CD14-positive monocyte (primary cell): ENCODE results near the gene EIF2S1. TPM values are rescaled to one million over a fixed set of nuclear protein-coding genes. Genes with fewer than 3 reads are reported as not detected.

Experiments used
- DNase-seq, 3 donors: peaks; one replicate each; pipeline ENCODE4 v3.0.0-alpha.2; 2011 to 2022
- H2AFZ ChIP-seq: 2 replicates; pipeline ENCODE4 v1.6.0; 2012; ENCODE audit warnings: mild to moderate bottlenecking, low read depth, low read length, inconsistent platforms; ENCODE audit not compliant: insufficient read depth, poor library complexity, severe bottlenecking
- H3K27ac ChIP-seq, 2 donors: 1 replicate in 1 of 2; 2 replicates in 1 of 2; pipeline ENCODE4 v1.5.1; 2012 to 2013; ENCODE audit warnings: low read length in 2 of 2, control low read depth in 1 of 2, inconsistent platforms in 1 of 2, low read depth in 1 of 2, mild to moderate bottlenecking in 1 of 2
- H3K27me3 ChIP-seq, 2 donors: one replicate each; pipeline versions ENCODE4 v1.6.0 to v1.6.1; 2011 to 2013; ENCODE audit warnings: low read length in 2 of 2; ENCODE audit not compliant: control insufficient read depth in 2 of 2, insufficient read depth in 2 of 2
- H3K36me3 ChIP-seq, 2 donors: replicated peaks in 1 of 2; 1 replicate in 1 of 2; 2 replicates in 1 of 2; pipeline versions ENCODE4 v1.5.1 to v1.6.1; 2012 to 2013; ENCODE audit warnings: low read length in 2 of 2, control low read depth in 1 of 2, inconsistent platforms in 1 of 2, mild to moderate bottlenecking in 1 of 2; ENCODE audit not compliant: insufficient read depth in 2 of 2, control insufficient read depth in 1 of 2
- H3K4me1 ChIP-seq, 2 donors: 1 replicate in 1 of 2; 2 replicates in 1 of 2; pipeline versions ENCODE4 v1.5.1 to v1.6.1; 2012 to 2013; ENCODE audit warnings: low read length in 2 of 2, control low read depth in 1 of 2, inconsistent platforms in 1 of 2, mild to moderate bottlenecking in 1 of 2, moderate library complexity in 1 of 2; ENCODE audit not compliant: insufficient read depth in 2 of 2, control insufficient read depth in 1 of 2
- H3K4me2 ChIP-seq: replicated peaks from 2 replicates; pipeline ENCODE3; 2012; ENCODE audit warnings: low read length, moderate library complexity, mild to moderate bottlenecking; ENCODE audit not compliant: poor library complexity, severe bottlenecking; ENCODE audit errors: extremely low read depth
- H3K4me3 ChIP-seq, 3 experiments: fragments of 200-600 bp in 1 of 3; sonication (generic) in 1 of 3; replicated peaks in 1 of 3; 1 replicate in 2 of 3; 2 replicates in 1 of 3; pipeline ENCODE4 v1.5.1; 2011 to 2013; ENCODE audit warnings: low read length in 3 of 3, mild to moderate bottlenecking in 3 of 3, control low read depth in 2 of 3, low read depth in 2 of 3, inconsistent platforms in 1 of 3, moderate library complexity in 1 of 3
- H3K79me2 ChIP-seq: 2 replicates; pipeline ENCODE4 v1.6.0; 2012; ENCODE audit warnings: mild to moderate bottlenecking, control low read depth, inconsistent platforms, low read length, moderate library complexity; ENCODE audit not compliant: insufficient read depth
- H3K9ac ChIP-seq: 2 replicates; pipeline ENCODE4 v1.6.0; 2017; ENCODE audit warnings: low read length, mild to moderate bottlenecking; ENCODE audit not compliant: insufficient read depth, poor library complexity, severe bottlenecking
- H3K9me3 ChIP-seq, 2 donors: replicated peaks in 1 of 2; 1 replicate in 1 of 2; 2 replicates in 1 of 2; pipeline versions ENCODE4 v1.5.1 to v1.6.1; 2012 to 2013; ENCODE audit warnings: low read length in 2 of 2, control low read depth in 1 of 2; ENCODE audit not compliant: control insufficient read depth in 1 of 2, insufficient read depth in 1 of 2
- H4K20me1 ChIP-seq: 2 replicates; pipeline ENCODE4 v1.6.0; 2012; ENCODE audit warnings: mild to moderate bottlenecking, low read length, control low read depth, moderate library complexity; ENCODE audit not compliant: insufficient read depth
- H3K27ac Mint-ChIP-seq, 7 donors: one replicate each; pipeline ENCODE4 v1.8.0; 2020; ENCODE audit warnings: mild to moderate bottlenecking in 7 of 7, mixed read lengths in 7 of 7, moderate library complexity in 6 of 7, inconsistent platforms in 2 of 7
- H3K27me3 Mint-ChIP-seq, 3 donors: one replicate each; pipeline ENCODE4 v1.8.0; 2021 to 2022; ENCODE audit warnings: low read depth in 3 of 3, mild to moderate bottlenecking in 3 of 3, mixed read lengths in 3 of 3, moderate library complexity in 3 of 3, inconsistent platforms in 1 of 3
- H3K36me3 Mint-ChIP-seq, 2 donors: one replicate each; pipeline ENCODE4 v1.8.0; 2020; ENCODE audit warnings: mixed read lengths in 2 of 2, inconsistent platforms in 1 of 2, mild to moderate bottlenecking in 1 of 2
- H3K4me1 Mint-ChIP-seq: one replicate; pipeline ENCODE4 v1.8.0; 2020; ENCODE audit warnings: mild to moderate bottlenecking, mixed read lengths
- H3K4me3 Mint-ChIP-seq, 2 donors: one replicate each; pipeline ENCODE4 v1.8.0; 2020; ENCODE audit warnings: mild to moderate bottlenecking in 2 of 2, mixed read lengths in 2 of 2, moderate library complexity in 1 of 2
- H3K9me3 Mint-ChIP-seq, 7 donors: one replicate each; pipeline ENCODE4 v1.8.0; 2020 to 2022; ENCODE audit warnings: mixed read lengths in 7 of 7, mild to moderate bottlenecking in 6 of 7, moderate library complexity in 6 of 7, inconsistent platforms in 2 of 7
- WGBS: methylation state at CpG from one replicate; pipeline ENCODE4 v1.1.5; 2013; ENCODE audit warnings: missing lambda C conversion rate; ENCODE audit not compliant: insufficient coverage; 5-methylcytosine and 5-hydroxymethylcytosine counted together
- intact Hi-C, 2 donors: fragments of 100-400 bp; cut with micrococcal nuclease; formaldehyde crosslinking; loops; one replicate each; pipeline versions ENCODE4 v1.15.0 to v1.15.1; 2023
- polyA plus RNA-seq, 3 donors: library from polyadenylated mRNA; depleted of rRNA in 1 of 3; unstranded in 2 of 3; stranded (reverse) in 1 of 3; fragments of 300-500 nt in 2 of 3; fragments of >200 nt in 1 of 3; fragmentation: Illumina TruSeq in 2 of 3; gene quantifications; 1 replicate in 2 of 3; 2 replicates in 1 of 3; pipeline ENCODE4 v1.2.3, GENCODE V29; 2012 to 2021
- TF ChIP-seq, protein P1 (sequence below): fragments of 200-600 bp; IDR thresholded peaks from one replicate; pipeline ENCODE4 v1.8.0; 2022; ENCODE audit warnings: antibody characterized with exemption, mild to moderate bottlenecking

The EIF2S1 gene
- polyA plus RNA-seq, 3 donors: 21.9 to 111 (median 110) TPM

DNA sequence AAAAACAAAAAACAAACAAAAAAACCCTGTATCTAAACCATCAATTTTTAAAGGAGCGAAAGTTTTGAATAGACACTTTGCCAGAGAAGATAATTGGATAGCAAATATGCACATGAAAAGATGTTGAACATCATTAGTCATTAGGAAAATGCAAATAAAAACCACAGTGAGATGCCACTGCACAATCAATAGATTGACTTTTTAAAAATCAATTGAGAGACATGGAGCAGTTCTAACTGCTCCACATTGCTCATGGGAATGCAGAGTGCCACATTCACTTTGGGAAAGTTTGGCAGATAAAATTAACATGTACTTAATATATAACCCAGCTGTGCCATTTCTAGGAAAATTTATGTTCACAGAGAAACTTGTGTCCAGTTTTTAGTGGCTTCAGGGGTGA lies 12.7 kb downstream of the EIF2S1 start:
- H3K4me1 Mint-ChIP-seq: no peaks in the 10 kb centered on the region
- WGBS: no CpG with 5 or more reads among the region's 1 CpG
- no peaks in the 10 kb centered on the region for H3K4me1 ChIP-seq
- H3K4me3 ChIP-seq: no peak overlapping the region
- no peaks in the 10 kb centered on the region for H3K9me3 Mint-ChIP-seq
- H4K20me1 ChIP-seq: peaks cover 46% of the 10 kb centered on the region
- no peaks in the 10 kb centered on the region for H3K27me3 ChIP-seq
- intact Hi-C loops: no loop called here
- no peaks in the 10 kb centered on the region for H3K9me3 ChIP-seq
- H3K9ac ChIP-seq: no peak overlapping the region
- H3K4me2 ChIP-seq: no peak overlapping the region
- DNase-seq: no peak
- H3K27me3 Mint-ChIP-seq: peaks cover 0 to 1% (median 0%) of the 10 kb centered on the region in 3 donors
- H2AFZ ChIP-seq: no peak overlapping the region
- peaks cover 94 to 100% of the 10 kb centered on the region in 2 donors for H3K36me3 ChIP-seq
- H3K27ac ChIP-seq: no peak overlapping the region
- TF ChIP-seq, protein P1, sequence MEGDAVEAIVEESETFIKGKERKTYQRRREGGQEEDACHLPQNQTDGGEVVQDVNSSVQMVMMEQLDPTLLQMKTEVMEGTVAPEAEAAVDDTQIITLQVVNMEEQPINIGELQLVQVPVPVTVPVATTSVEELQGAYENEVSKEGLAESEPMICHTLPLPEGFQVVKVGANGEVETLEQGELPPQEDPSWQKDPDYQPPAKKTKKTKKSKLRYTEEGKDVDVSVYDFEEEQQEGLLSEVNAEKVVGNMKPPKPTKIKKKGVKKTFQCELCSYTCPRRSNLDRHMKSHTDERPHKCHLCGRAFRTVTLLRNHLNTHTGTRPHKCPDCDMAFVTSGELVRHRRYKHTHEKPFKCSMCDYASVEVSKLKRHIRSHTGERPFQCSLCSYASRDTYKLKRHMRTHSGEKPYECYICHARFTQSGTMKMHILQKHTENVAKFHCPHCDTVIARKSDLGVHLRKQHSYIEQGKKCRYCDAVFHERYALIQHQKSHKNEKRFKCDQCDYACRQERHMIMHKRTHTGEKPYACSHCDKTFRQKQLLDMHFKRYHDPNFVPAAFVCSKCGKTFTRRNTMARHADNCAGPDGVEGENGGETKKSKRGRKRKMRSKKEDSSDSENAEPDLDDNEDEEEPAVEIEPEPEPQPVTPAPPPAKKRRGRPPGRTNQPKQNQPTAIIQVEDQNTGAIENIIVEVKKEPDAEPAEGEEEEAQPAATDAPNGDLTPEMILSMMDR: no peak
- peaks cover 81 to 92% of the 10 kb centered on the region in 2 donors for H3K36me3 Mint-ChIP-seq
- no peak overlapping the region for H3K4me3 Mint-ChIP-seq
- peak overlapping the region in 3 of 7 donors; percentile 21 to 78 (median 56) for H3K27ac Mint-ChIP-seq
- peaks cover 19% of the 10 kb centered on the region for H3K79me2 ChIP-seq

DNA sequence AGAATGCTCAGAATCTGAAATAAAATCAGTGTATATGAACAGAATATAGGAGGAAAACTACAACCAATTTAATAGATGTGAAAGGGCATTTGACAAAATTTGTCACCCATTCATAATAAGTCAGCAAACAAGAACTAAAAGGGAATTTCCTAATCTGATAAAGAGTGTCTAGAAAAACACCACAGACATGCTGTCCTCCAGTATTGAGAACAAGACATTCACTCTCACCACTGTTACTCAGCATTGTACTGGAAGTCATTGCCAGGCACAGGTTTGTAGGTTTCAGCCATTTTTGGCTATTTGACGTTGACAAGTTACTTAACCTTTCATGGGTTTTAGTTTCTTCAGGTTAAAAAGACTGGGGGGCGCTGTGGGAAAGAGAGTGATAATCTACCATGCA lies 13.2 kb downstream of the EIF2S1 start:
- Histone ChIP-seq H3K4me2 (no peak overlapping the region), H3K4me1 (no peaks in the 10 kb centered on the region), H3K36me3 (peaks cover 94 to 100% of the 10 kb centered on the region in 2 donors), H3K4me3 (no peak overlapping the region), H3K9ac (no peak overlapping the region), H2AFZ (no peak overlapping the region), H3K9me3 (no peaks in the 10 kb centered on the region), H3K27ac (no peak overlapping the region), H4K20me1 (peaks cover 46% of the 10 kb centered on the region), H3K79me2 (peaks cover 19% of the 10 kb centered on the region), H3K27me3 (no peaks in the 10 kb centered on the region)
- WGBS: 100% methylated on average over 2 of the region's 2 CpGs
- Mint-ChIP-seq H3K27me3 (peaks cover 0 to 1% (median 0%) of the 10 kb centered on the region in 3 donors), H3K27ac (peak overlapping the region in 1 of 7 donors; percentile 21), H3K4me3 (no peak overlapping the region), H3K36me3 (peaks cover 82 to 92% of the 10 kb centered on the region in 2 donors), H3K9me3 (no peaks in the 10 kb centered on the region), H3K4me1 (no peaks in the 10 kb centered on the region)
- intact Hi-C loops: no loop called here
- TF ChIP-seq, protein P1: no peak
- DNase-seq: no peak
